ENCODE measurements around the gene NFATC4. TPM values are rescaled to one million over a fixed set of nuclear protein-coding genes. Genes with fewer than 3 reads are reported as not detected.
"Not testable (repeated sequence)": the region's sequence is repeated elsewhere in the genome, so short reads cannot be mapped to it uniquely, and the experiment has no call there.

NFATC4 gene
- total RNA-seq, 1 donor from 2014 or later, result 28.4 TPM

- intact Hi-C loops (cut with DNase I), result no loop called here
- no peak for DNase-seq (ENCODE audit: missing footprints)
- no peak for ATAC-seq
Observed at GRCh38 chr14:24363401-24363800, 4.6 kb upstream of the NFATC4 start.

GRCh38 chr14:24364841-24365240 is 3.1 kb upstream of the NFATC4 start:
- ATAC-seq (no peak), DNase-seq (ENCODE audit: missing footprints) (no peak)
- intact Hi-C loops (cut with DNase I), result no loop called here

GRCh38 chr14:24365600-24366412 is 2.2 kb upstream of the NFATC4 start:
- ATAC-seq, result peak; percentile 42
- intact Hi-C loops (cut with DNase I), result loop anchor here (1.0 to 2.0 kb wide), 2 partner anchors 31 to 65 kb away; partner anchors contain the start of gene ADCY4

GRCh38 chr14:24366413-24366720 is 1.6 kb upstream of the NFATC4 start:
- DNase-seq (ENCODE audit: missing footprints) (no peak), ATAC-seq (no peak)
- intact Hi-C loops (cut with DNase I), result loop anchor here (1.0 to 2.0 kb wide), 2 partner anchors 32 to 65 kb away; partner anchors contain the start of gene ADCY4

More at GRCh38 chr14:24365600-24366412, 2.2 kb upstream of the NFATC4 start:
- peak; percentile 86 for DNase-seq (ENCODE audit: missing footprints)

- DNase-seq (ENCODE audit: missing footprints), result peak; percentile 93
- intact Hi-C loops (cut with DNase I), result loop anchor here (1.0 to 2.0 kb wide), 3 partner anchors 31 to 64 kb away; partner anchors contain the start of gene ADCY4
- peak; percentile 88 for ATAC-seq
Observed at GRCh38 chr14:24366721-24367513, 1.1 kb upstream of the NFATC4 start.

- intact Hi-C loops (cut with DNase I), result no loop called here
- no peak for ATAC-seq
- DNase-seq (ENCODE audit: missing footprints), result no peak
Observed at GRCh38 chr14:24368212-24368561, 203 bp downstream of the NFATC4 start.

GRCh38 chr14:24368562-24369252 is 723 bp downstream of the NFATC4 start:
- intact Hi-C loops (cut with DNase I), result no loop called here
- DNase-seq (ENCODE audit: missing footprints) (peak; percentile 75), ATAC-seq (peak; percentile 8)

GRCh38 chr14:24369463-24369862 is 1.5 kb downstream of the NFATC4 start:
- ATAC-seq (no peak), DNase-seq (ENCODE audit: missing footprints) (no peak)
- intact Hi-C loops (cut with DNase I), result no loop called here

GRCh38 chr14:24369907-24370687 is 2.1 kb downstream of the NFATC4 start:
- intact Hi-C loops (cut with DNase I), result no loop called here
- DNase-seq (ENCODE audit: missing footprints) (no peak), ATAC-seq (no peak)

- no peak for ATAC-seq
- intact Hi-C loops (cut with DNase I), result no loop called here
- DNase-seq (ENCODE audit: missing footprints), result no peak
Observed at GRCh38 chr14:24370748-24371147, 2.8 kb downstream of the NFATC4 start.

- intact Hi-C loops (cut with DNase I), result not testable (repeated sequence)
Observed at GRCh38 chr14:24371605-24372004, 3.6 kb downstream of the NFATC4 start.

GRCh38 chr14:24372701-24373416 is 4.9 kb downstream of the NFATC4 start:
- no peak for DNase-seq (ENCODE audit: missing footprints)
- no peak for ATAC-seq
- intact Hi-C loops (cut with DNase I), result no loop called here

More at GRCh38 chr14:24371605-24372004, 3.6 kb downstream of the NFATC4 start:
- not testable (repeated sequence) for ATAC-seq; DNase-seq (ENCODE audit: missing footprints)

- DNase-seq (ENCODE audit: missing footprints), result no peak
Observed at GRCh38 chr14:24376448-24377070, 8.6 kb downstream of the NFATC4 start.

GRCh38 chr14:24377126-24377525 is 9.1 kb downstream of the NFATC4 start:
- intact Hi-C loops (cut with DNase I), result no loop called here
- ATAC-seq (no peak), DNase-seq (ENCODE audit: missing footprints) (no peak)

More at GRCh38 chr14:24376448-24377070, 8.6 kb downstream of the NFATC4 start:
- no peak for ATAC-seq
- intact Hi-C loops (cut with DNase I), result no loop called here

GRCh38 chr14:24377657-24378056 is 9.7 kb downstream of the NFATC4 start:
- ATAC-seq (peak; percentile 18), DNase-seq (ENCODE audit: missing footprints) (no peak)
- intact Hi-C loops (cut with DNase I), result no loop called here

- intact Hi-C loops (cut with DNase I), result no loop called here
- ATAC-seq (no peak), DNase-seq (ENCODE audit: missing footprints) (no peak)
Observed at GRCh38 chr14:24378327-24378726, 10.3 kb downstream of the NFATC4 start.

All from Right ventricle myocardium inferior (tissue), 1 donor.